Umbilical cord (tissue), 2 donors: ENCODE data around the gene CAMK2A. TPM values are rescaled to one million over a fixed set of nuclear protein-coding genes. Genes with fewer than 3 reads are reported as not detected.

Source experiments
- DNase-seq: peaks from one replicate; pipeline ENCODE4 v3.0.0-alpha.2; 2015; ENCODE audit warnings: low spot score
- total RNA-seq: library from RNA; depleted of rRNA; stranded (reverse); fragments of >200 nt; gene quantifications from one replicate; pipeline ENCODE4 v1.2.3, GENCODE V29; 2014; ENCODE audit warnings: low replicate concordance; ENCODE audit not compliant: insufficient read depth

CAMK2A gene
- 5.8 TPM for total RNA-seq

GRCh38 chr5:150289551-150290390 lies at the start of gene CAMK2A:
TSS of gene CAMK2A (minus strand) at chr5:150289773. CDS start at chr5:150289625, 148 bp downstream.
- DNase-seq = no peak

- no peak for DNase-seq
These were observed 49.6 kb upstream of the CAMK2A start for GRCh38 chr5:150339165-150339564.

- DNase-seq = no peak
These were observed 49.0 kb upstream of the CAMK2A start for GRCh38 chr5:150338546-150338945.

- DNase-seq = no peak
These were observed 46.2 kb upstream of the CAMK2A start for GRCh38 chr5:150335778-150336177.

GRCh38 chr5:150333400-150333799 lies 43.8 kb upstream of the CAMK2A start:
- no peak for DNase-seq

- DNase-seq = no peak
These were observed 40.6 kb upstream of the CAMK2A start for GRCh38 chr5:150329881-150330876.

- no peak for DNase-seq
These were observed 39.5 kb upstream of the CAMK2A start for GRCh38 chr5:150329038-150329437.

- DNase-seq = no peak
These were observed 38.9 kb upstream of the CAMK2A start for GRCh38 chr5:150328515-150328914.

GRCh38 chr5:150327139-150327538 lies 37.6 kb upstream of the CAMK2A start:
- DNase-seq = peak; percentile 62

- DNase-seq = no peak
These were observed 37.1 kb upstream of the CAMK2A start for GRCh38 chr5:150326707-150327106.

- DNase-seq = no peak
These were observed 35.9 kb upstream of the CAMK2A start for GRCh38 chr5:150325426-150325825.

- no peak for DNase-seq
These were observed 34.2 kb upstream of the CAMK2A start for GRCh38 chr5:150323819-150324218.

- no peak for DNase-seq
These were observed 33.5 kb upstream of the CAMK2A start for GRCh38 chr5:150323092-150323491.

- DNase-seq = no peak
These were observed 32.6 kb upstream of the CAMK2A start for GRCh38 chr5:150322202-150322601.

GRCh38 chr5:150321784-150322183 lies 32.2 kb upstream of the CAMK2A start:
- DNase-seq = no peak

GRCh38 chr5:150321211-150321610 lies 31.6 kb upstream of the CAMK2A start:
- no peak for DNase-seq

GRCh38 chr5:150320044-150320613 lies 30.6 kb upstream of the CAMK2A start:
- DNase-seq = peak; percentile 68

- no peak for DNase-seq
These were observed 29.9 kb upstream of the CAMK2A start for GRCh38 chr5:150319484-150319790.

- peak; percentile 38 for DNase-seq
These were observed 29.3 kb upstream of the CAMK2A start for GRCh38 chr5:150318613-150319483.

GRCh38 chr5:150317048-150318003 lies 27.8 kb upstream of the CAMK2A start:
- DNase-seq = peak; percentile 86
